Breast epithelium (tissue), 4 donors: ENCODE measurements around the gene TBC1D1. TPM values are rescaled to one million over a fixed set of nuclear protein-coding genes. Genes with fewer than 3 reads are reported as not detected.

Experiments
- DNase-seq, 2 donors: peaks; one replicate each; pipeline ENCODE4 v3.0.0-alpha.2; 2019; ENCODE audit warnings: low spot score in 2 of 2
- H3K27ac ChIP-seq, 2 donors: fragments of 200-600 bp; sonication (generic) in 1 of 2; one replicate each; pipeline ENCODE4 v1.5.1; 2016 to 2019; ENCODE audit warnings: mild to moderate bottlenecking in 1 of 2
- H3K27me3 ChIP-seq, 2 donors: fragments of 200-600 bp; sonication (generic) in 1 of 2; one replicate each; pipeline versions ENCODE4 v1.5.1 to v1.6.0; 2017 to 2019; ENCODE audit warnings: control low read depth in 1 of 2, mild to moderate bottlenecking in 1 of 2
- H3K36me3 ChIP-seq: fragments of 200-600 bp; one replicate; pipeline ENCODE4 v1.5.1; 2019
- H3K4me1 ChIP-seq, 2 donors: fragments of 200-600 bp; sonication (generic); one replicate each; pipeline ENCODE4 v1.5.1; 2016 to 2019; ENCODE audit warnings: control low read depth in 1 of 2
- H3K4me3 ChIP-seq, 3 donors: fragments of 200-600 bp; sonication (generic); 1 replicate in 2 of 3; 2 replicates in 1 of 3; pipeline ENCODE4 v1.5.1; 2016 to 2019; ENCODE audit warnings: mild to moderate bottlenecking in 3 of 3, moderate library complexity in 2 of 3
- H3K9me3 ChIP-seq, 2 donors: fragments of 200-600 bp; sonication (generic) in 1 of 2; one replicate each; pipeline ENCODE4 v1.5.1; 2016 to 2019; ENCODE audit warnings: control low read depth in 1 of 2
- CTCF ChIP-seq, 3 donors: fragments of 450-650 bp; IDR thresholded peaks; one replicate each; pipeline ENCODE4 v1.5.1; 2016 to 2017; ENCODE audit warnings: antibody characterized with exemption in 3 of 3, mild to moderate bottlenecking in 3 of 3, moderate library complexity in 3 of 3
- POLR2A ChIP-seq: fragments of 450-650 bp; IDR thresholded peaks from one replicate; pipeline ENCODE4 v1.6.1; 2016; ENCODE audit warnings: antibody characterized with exemption, mild to moderate bottlenecking, moderate library complexity
- POLR2AphosphoS5 ChIP-seq, 3 donors: sonication (generic); formaldehyde crosslinking; IDR thresholded peaks; one replicate each; pipeline ENCODE4 v1.6.1; 2017; ENCODE audit warnings: antibody characterized with exemption in 3 of 3
- intact Hi-C: fragments of 100-400 bp; cut with DNase I; formaldehyde crosslinking; loops from one replicate; pipeline ENCODE4 v1.15.1; 2023; ENCODE audit warnings: low total_unique reads
- total RNA-seq, 3 donors: library from RNA; depleted of rRNA; stranded (reverse); fragments of >200 nt; gene quantifications; one replicate each; pipeline ENCODE4 v1.1.0, GENCODE V29; 2016

The TBC1D1 gene
- total RNA-seq, 3 donors from 2014 or later: 55.2 to 80.9 (median 63.9) TPM

- DNase-seq: peak; percentile 70 to 80
- TF ChIP-seq CTCF (IDR thresholded peaks at IDR 0.05) (peak; percentile 70 to 89 (median 85)), POLR2AphosphoS5 (IDR thresholded peaks at IDR 0.05) (peak in 1 of 3 donors; percentile 48), POLR2A (no peak)
- no peaks in the 10 kb centered on the region for H3K27me3 ChIP-seq
- no peaks in the 10 kb centered on the region for H3K9me3 ChIP-seq
- intact Hi-C loops: no loop called here
- H3K27ac ChIP-seq: no peak overlapping the region
- H3K4me3 ChIP-seq: no peak overlapping the region
- no peaks in the 10 kb centered on the region for H3K36me3 ChIP-seq
- H3K4me1 ChIP-seq: no peaks in the 10 kb centered on the region
These were observed 288.9 kb downstream of the TBC1D1 start for GRCh38 chr4:38179690-38180377.

- H3K4me1 ChIP-seq: no peaks in the 10 kb centered on the region
- no peaks in the 10 kb centered on the region for H3K9me3 ChIP-seq
- no peak for DNase-seq
- no peaks in the 10 kb centered on the region for H3K27me3 ChIP-seq
- intact Hi-C loops: no loop called here
- no peak overlapping the region for H3K4me3 ChIP-seq
- no peak for TF ChIP-seq CTCF (IDR thresholded peaks at IDR 0.05)
- no peaks in the 10 kb centered on the region for H3K36me3 ChIP-seq
- H3K27ac ChIP-seq: no peak overlapping the region
These were observed 289.6 kb downstream of the TBC1D1 start for GRCh38 chr4:38180456-38180855.

GRCh38 chr4:38181286-38181685 lies 290.4 kb downstream of the TBC1D1 start:
- no peaks in the 10 kb centered on the region for H3K9me3 ChIP-seq
- DNase-seq: no peak
- intact Hi-C loops: no loop called here
- H3K36me3 ChIP-seq: no peaks in the 10 kb centered on the region
- H3K27me3 ChIP-seq: no peaks in the 10 kb centered on the region
- no peak overlapping the region for H3K27ac ChIP-seq
- no peak overlapping the region for H3K4me3 ChIP-seq
- TF ChIP-seq POLR2A (no peak), POLR2AphosphoS5 (IDR thresholded peaks at IDR 0.05) (no peak), CTCF (IDR thresholded peaks at IDR 0.05) (no peak)
- no peaks in the 10 kb centered on the region for H3K4me1 ChIP-seq

- Histone ChIP-seq H3K36me3 (no peaks in the 10 kb centered on the region), H3K4me3 (no peak overlapping the region), H3K9me3 (no peaks in the 10 kb centered on the region), H3K27me3 (no peaks in the 10 kb centered on the region), H3K4me1 (no peaks in the 10 kb centered on the region), H3K27ac (no peak overlapping the region)
- TF ChIP-seq POLR2A (no peak), POLR2AphosphoS5 (IDR thresholded peaks at IDR 0.05) (no peak), CTCF (IDR thresholded peaks at IDR 0.05) (no peak)
- no peak for DNase-seq
- intact Hi-C loops: no loop called here
These were observed 291.6 kb downstream of the TBC1D1 start for GRCh38 chr4:38182334-38182998.

- Histone ChIP-seq H3K9me3 (no peaks in the 10 kb centered on the region), H3K36me3 (no peaks in the 10 kb centered on the region), H3K4me1 (no peaks in the 10 kb centered on the region), H3K27ac (no peak overlapping the region), H3K27me3 (no peaks in the 10 kb centered on the region), H3K4me3 (no peak overlapping the region)
- no peak for DNase-seq
- intact Hi-C loops: no loop called here
- TF ChIP-seq CTCF (IDR thresholded peaks at IDR 0.05) (no peak), POLR2AphosphoS5 (IDR thresholded peaks at IDR 0.05) (no peak), POLR2A (no peak)
These were observed 293.5 kb downstream of the TBC1D1 start for GRCh38 chr4:38184404-38184803.
